OCI-LY1 (cell line): ENCODE results near the gene ZFR.

ENCODE experiments used
- H2AFZ ChIP-seq: fragments of 200-600 bp; sonication (generic), shearing (Covaris generic); 2 replicates; pipeline ENCODE4 v1.6.0; 2014; ENCODE audit warnings: antibody characterized with exemption, mild to moderate bottlenecking, low read length
- H3F3A ChIP-seq: fragments of 200-600 bp; sonication (generic), shearing (Covaris generic); 2 replicates; pipeline ENCODE4 v1.6.0; 2014; ENCODE audit warnings: mild to moderate bottlenecking, antibody characterized with exemption, low read length, moderate library complexity; ENCODE audit not compliant: insufficient read depth
- H3K27ac ChIP-seq: fragments of 200-600 bp; sonication (generic); 2 replicates; pipeline ENCODE4 v1.5.1; 2014; ENCODE audit warnings: low read length, mixed run types, mild to moderate bottlenecking, low read depth; ENCODE audit not compliant: poor library complexity, severe bottlenecking
- H3K27me3 ChIP-seq: fragments of 200-600 bp; sonication (generic); 2 replicates; pipeline ENCODE4 v1.6.0; 2014; ENCODE audit warnings: antibody characterized with exemption, mild to moderate bottlenecking, low read length, moderate library complexity; ENCODE audit not compliant: insufficient read depth
- H3K36me3 ChIP-seq: fragments of 200-600 bp; sonication (generic); 2 replicates; pipeline ENCODE4 v1.6.1; 2014; ENCODE audit warnings: mild to moderate bottlenecking, antibody characterized with exemption, low read length, moderate library complexity, mixed read lengths; ENCODE audit not compliant: insufficient read depth
- H3K4me1 ChIP-seq: fragments of 200-600 bp; sonication (generic); 2 replicates; pipeline ENCODE4 v1.5.1; 2014; ENCODE audit warnings: mild to moderate bottlenecking, low read length, moderate library complexity; ENCODE audit not compliant: insufficient read depth, severe bottlenecking
- H3K4me2 ChIP-seq: fragments of 200-600 bp; sonication (generic), shearing (Covaris generic); 2 replicates; pipeline ENCODE4 v1.6.1; 2014; ENCODE audit warnings: low read length
- H3K4me3 ChIP-seq: fragments of 200-600 bp; sonication (generic); 2 replicates; pipeline ENCODE4 v1.5.1; 2014; ENCODE audit warnings: low read length, low read depth, mild to moderate bottlenecking, mixed read lengths; ENCODE audit not compliant: poor library complexity, severe bottlenecking
- H3K79me2 ChIP-seq: fragments of 200-600 bp; shearing (Covaris generic); 2 replicates; pipeline ENCODE4 v1.6.1; 2016; ENCODE audit warnings: mixed run types, low read length, mixed read lengths; ENCODE audit not compliant: insufficient read depth
- H3K9ac ChIP-seq: fragments of 200-600 bp; sonication (generic), shearing (Covaris generic); 2 replicates; pipeline ENCODE4 v1.6.1; 2014; ENCODE audit warnings: mild to moderate bottlenecking, low read length, mixed read lengths
- H3K9me2 ChIP-seq: fragments of 200-600 bp; sonication (generic), shearing (Covaris generic); 2 replicates; pipeline ENCODE4 v1.6.1; 2014; ENCODE audit warnings: low read depth, mild to moderate bottlenecking, low read length, mixed read lengths
- H3K9me3 ChIP-seq: fragments of 200-600 bp; shearing (Covaris generic); 2 replicates; pipeline ENCODE4 v1.6.1; 2014; ENCODE audit warnings: low read length, mixed read lengths
- H4K20me1 ChIP-seq: fragments of 200-600 bp; sonication (generic), shearing (Covaris generic); 2 replicates; pipeline ENCODE4 v1.6.0; 2016; ENCODE audit warnings: mild to moderate bottlenecking, low read length; ENCODE audit not compliant: insufficient read depth
- CTCF ChIP-seq: fragments of 200-600 bp; sonication (generic), shearing (Covaris generic); IDR thresholded peaks from 2 replicates; pipeline ENCODE4 v1.5.1; 2017; ENCODE audit warnings: mild to moderate bottlenecking, antibody characterized with exemption, low read length, moderate library complexity, mixed read lengths
- EZH2 ChIP-seq: fragments of 200-600 bp; sonication (generic), shearing (Covaris generic); IDR thresholded peaks from 2 replicates; pipeline ENCODE4 v1.8.0; 2017; ENCODE audit warnings: borderline replicate concordance, mixed run types, mild to moderate bottlenecking, antibody characterized with exemption, low read length, moderate library complexity, mixed read lengths

ZFR gene

GRCh38 chr5:32304622-32305021, 139.9 kb downstream of the ZFR start:
- no peak overlapping the region for H3K9ac ChIP-seq
- no peaks in the 10 kb centered on the region for H4K20me1 ChIP-seq
- no peaks in the 10 kb centered on the region for H3F3A ChIP-seq
- no peak for TF ChIP-seq EZH2
- TF ChIP-seq CTCF, result no peak
- H3K4me2 ChIP-seq, result no peak overlapping the region
- H3K4me1 ChIP-seq, result peaks cover 68% of the 10 kb centered on the region
- no peak overlapping the region for H2AFZ ChIP-seq
- H3K27me3 ChIP-seq, result no peaks in the 10 kb centered on the region
- 0 out of 2 replicates have a peak, but pooled peaks cover 5% of the 10 kb centered on the region for H3K36me3 ChIP-seq
- H3K9me3 ChIP-seq, result no peaks in the 10 kb centered on the region
- H3K79me2 ChIP-seq, result peaks cover 75% of the 10 kb centered on the region
- no peak overlapping the region for H3K4me3 ChIP-seq
- H3K27ac ChIP-seq, result no peak overlapping the region
- H3K9me2 ChIP-seq, result no peaks in the 10 kb centered on the region
